ENCODE results near the gene RFTN2. TPM values are rescaled to one million over a fixed set of nuclear protein-coding genes. Genes with fewer than 3 reads are reported as not detected.

The RFTN2 gene
- total and polyA plus RNA-seq, 2 of the 13 experiments (the other 11 are each of a cell fraction or from before 2014, with no cell fraction given) = not detected

- H3K4me3 ChIP-seq (replicated peaks in 1 of 3; ENCODE audit: insufficient read depth in 1 of 3, low read depth in 2 of 3, low read length in 3 of 3) = no peak overlapping the region
- no peaks in the 10 kb centered on the region for H3K9me3 ChIP-seq (ENCODE audit: low read length)
- H3K4me1 ChIP-seq (ENCODE audit: insufficient read depth, low read length) = peaks cover 31% of the 10 kb centered on the region
- H3K4me2 ChIP-seq (ENCODE audit: low read depth, low read length) = peak overlapping the region; percentile 46
- peaks cover 0 to 3% of the 10 kb centered on the region in 2 experiments; a peak in 1 of 5 replicates for H3K27me3 ChIP-seq (ENCODE audit: control insufficient read depth in 1 of 2, insufficient read depth in 2 of 2, low read length in 2 of 2)
- FAIRE-seq (no peak), DNase-seq (ENCODE audit: low spot score) (no peak), ATAC-seq (peak; percentile 67)
- POLR2A ChIA-PET = no interaction called here
- 31% methylated on average over 5 of the region's 5 CpGs for WGBS (ENCODE audit: low lambda C conversion rate)
- no peaks in the 10 kb centered on the region for H4K20me1 ChIP-seq (ENCODE audit: insufficient read depth, low read length)
- no peaks in the 10 kb centered on the region for H3K36me3 ChIP-seq (replicated peaks in 1 of 2; ENCODE audit: control insufficient read depth in 1 of 2, insufficient read depth in 2 of 2, low read length in 2 of 2)
- intact Hi-C loops (cut with micrococcal nuclease; ENCODE audit: unreplicated experiment) = no loop called here
- no peaks in the 10 kb centered on the region for H3K79me2 ChIP-seq (ENCODE audit: insufficient read depth, low read length)
- BruUV-seq (replicated peaks) = no TSS peak
- H3K27ac ChIP-seq (ENCODE audit: extremely low read length, insufficient read depth, low read length) = no peak overlapping the region
- in situ Hi-C loops (cut with HindIII; ENCODE audit: extremely low pct_ligation_motif_present, low pct_unique_long_range_greater_than_20kb) = no loop called here
- no peak overlapping the region for H3K9ac ChIP-seq (ENCODE audit: insufficient read depth, low read depth, low read length)
- TF ChIP-seq ZNF792 (CRISPR knock-in tag; IDR thresholded peaks at IDR 0.05) = no peak
- 0 out of 2 replicates have a peak, but pooled peaks have one; percentile 30 for TF ChIP-seq ZNF788 (CRISPR knock-in tag; IDR thresholded peaks at IDR 0.05; ENCODE audit: borderline replicate concordance)
- TF ChIP-seq ZNF24 (IDR thresholded peaks at IDR 0.05) = no peak
- TF ChIP-seq PRDM15 (CRISPR knock-in tag; IDR thresholded peaks at IDR 0.05) = peak; percentile 92
- peak; percentile 43; the same call in 1 of the 2 replicates for TF ChIP-seq SALL1 (CRISPR knock-in tag; IDR thresholded peaks at IDR 0.05)
- peak; percentile 41 for TF ChIP-seq XRCC5 (optimal IDR thresholded peaks at IDR 0.05; ENCODE audit: low read length)
- TF ChIP-seq ELF4 (CRISPR knock-in tag; IDR thresholded peaks at IDR 0.05; ENCODE audit: borderline replicate concordance) = peak; percentile 38; the same call in 1 of the 2 replicates
- TF ChIP-seq HDAC2 (CRISPR knock-in tag; IDR thresholded peaks at IDR 0.05) = no peak
- H2AFZ ChIP-seq (ENCODE audit: low read length) = no peak overlapping the region
- CTCF ChIA-PET (ENCODE audit: low intra/inter-chr PET ratio, low total read pairs) = no interaction called here
These were observed 2.3 kb downstream of the RFTN2 start for GRCh38 chr2:197673106-197673505.

Measured in HepG2 (cell line).